HCT116 (cell line): ENCODE data around the gene CEP112. TPM values are rescaled to one million over a fixed set of nuclear protein-coding genes. Genes with fewer than 3 reads are reported as not detected.

Experiments
- ATAC-seq: fragments of 200-7000 bp; cut with Tn5 transposase; 2 replicates; pipeline ENCODE4 v1.9.1; 2020; ENCODE audit warnings: mild to moderate bottlenecking, moderate library complexity
- BruUV-seq: library from RNA; stranded (reverse); fragments of 400-500 nt; replicated peaks from 2 replicates; lab custom pipeline; 2021; lab: Mats Ljungman, UMichigan
- CTCF ChIA-PET: fragments of 300-600 bp; sonication (Branson Sonifier 250); formaldehyde crosslinking; loops from one replicate; lab custom pipeline; 2021; ENCODE audit warnings: antibody characterized with exemption; lab: Charles Lee
- POLR2A ChIA-PET: fragments of 300-600, 350-600 bp; sonication (Branson Sonifier 250); formaldehyde crosslinking; loops from one replicate; lab custom pipeline; 2021; ENCODE audit warnings: antibody characterized with exemption; lab: Charles Lee
- RAD21 ChIA-PET, 2 experiments: fragments of 300-600 bp; sonication (Branson Sonifier 250); formaldehyde crosslinking; loops; one replicate each; lab custom pipeline; 2023; ENCODE audit warnings: low total read pairs in 2 of 2; ENCODE audit not compliant: uncharacterized antibody in 2 of 2, unreplicated experiment in 2 of 2, low non-redundant PET in 1 of 2; lab: Charles Lee
- DNase-seq: peaks from one replicate; pipeline ENCODE4 v3.0.0-alpha.2; 2010; ENCODE audit warnings: low read depth, low spot score
- H2AFZ ChIP-seq: fragments of 200-600 bp; shearing (Covaris generic), sonication (generic); 2 replicates; pipeline ENCODE4 v1.6.1; 2017; ENCODE audit warnings: low read depth, mixed run types, mixed read lengths, antibody characterized with exemption, low read length; ENCODE audit not compliant: poor library complexity, severe bottlenecking
- H3K27ac ChIP-seq: 2 replicates; pipeline ENCODE4 v1.5.1; 2012; ENCODE audit warnings: low read depth, low read length
- H3K27me3 ChIP-seq: fragments of 200-600 bp; sonication (generic); 2 replicates; pipeline ENCODE4 v1.6.1; 2016; ENCODE audit warnings: mixed run types, low read length, mixed read lengths; ENCODE audit not compliant: insufficient read depth
- H3K36me3 ChIP-seq, 2 experiments: fragments of 200-500 bp in 1 of 2; fragments of 200-600 bp in 1 of 2; sonication (Bioruptor generic) in 1 of 2; sonication (generic) in 1 of 2; 2 replicates each; pipeline versions ENCODE4 v1.5.1 to v1.6.1; 2014 to 2016; ENCODE audit warnings: low read length in 2 of 2, inconsistent platforms in 1 of 2, mixed read lengths in 1 of 2, mixed run types in 1 of 2; ENCODE audit not compliant: insufficient read depth in 2 of 2, control insufficient read depth in 1 of 2
- H3K4me1 ChIP-seq, 2 experiments: fragments of 200-600 bp in 1 of 2; sonication (generic) in 1 of 2; 2 replicates each; pipeline versions ENCODE4 v1.5.1 to v1.6.1; 2012 to 2017; ENCODE audit warnings: low read length in 2 of 2, inconsistent platforms in 1 of 2, mild to moderate bottlenecking in 1 of 2, mixed read lengths in 1 of 2, mixed run types in 1 of 2, moderate library complexity in 1 of 2; ENCODE audit not compliant: insufficient read depth in 2 of 2, control insufficient read depth in 1 of 2
- H3K4me2 ChIP-seq: fragments of 200-600 bp; sonication (generic); 2 replicates; pipeline ENCODE4 v1.6.1; 2017; ENCODE audit warnings: mixed run types, low read length, mixed read lengths
- H3K4me3 ChIP-seq, 2 experiments: fragments of 200-600 bp in 1 of 2; sonication (generic) in 1 of 2; replicated peaks in 1 of 2; 2 replicates each; pipeline ENCODE4 v1.5.1; 2011 to 2016; ENCODE audit warnings: low read length in 2 of 2, control low read depth in 1 of 2, low read depth in 1 of 2, mild to moderate bottlenecking in 1 of 2, mixed read lengths in 1 of 2, mixed run types in 1 of 2
- H3K79me2 ChIP-seq: fragments of 200-600 bp; sonication (generic); 2 replicates; pipeline ENCODE4 v1.6.1; 2017; ENCODE audit warnings: mild to moderate bottlenecking, mixed run types, low read length, moderate library complexity, mixed read lengths; ENCODE audit not compliant: insufficient read depth
- H3K9ac ChIP-seq: fragments of 200-600 bp; sonication (generic); 2 replicates; pipeline ENCODE4 v1.6.1; 2016; ENCODE audit warnings: low read length, mixed read lengths
- H3K9me2 ChIP-seq: fragments of 200-600 bp; sonication (generic), shearing (Covaris generic); 2 replicates; pipeline ENCODE4 v1.6.1; 2017; ENCODE audit warnings: mixed run types, mild to moderate bottlenecking, moderate library complexity; ENCODE audit not compliant: insufficient read depth
- H3K9me3 ChIP-seq, 2 experiments: fragments of 200-500 bp in 1 of 2; fragments of 200-600 bp in 1 of 2; sonication (Bioruptor generic) in 1 of 2; sonication (generic) in 1 of 2; 2 replicates each; pipeline ENCODE4 v1.6.1; 2014 to 2017; ENCODE audit warnings: low read length in 2 of 2, mixed read lengths in 2 of 2, inconsistent platforms in 1 of 2, low read depth in 1 of 2, mild to moderate bottlenecking in 1 of 2, mixed run types in 1 of 2, moderate library complexity in 1 of 2; ENCODE audit not compliant: control insufficient read depth in 1 of 2, insufficient read depth in 1 of 2
- H4K20me1 ChIP-seq: fragments of 200-600 bp; sonication (generic), shearing (Covaris generic); 2 replicates; pipeline ENCODE4 v1.6.1; 2017; ENCODE audit warnings: mixed run types, mild to moderate bottlenecking, moderate library complexity; ENCODE audit not compliant: insufficient read depth
- CBX3 ChIP-seq: IDR thresholded peaks from 2 replicates; pipeline ENCODE4 v1.6.1; 2012; ENCODE audit warnings: low read depth
- EGR1 ChIP-seq: IDR thresholded peaks from 2 replicates; pipeline ENCODE4 v1.6.1; 2012; ENCODE audit warnings: low read depth
- ELF1 ChIP-seq: IDR thresholded peaks from 2 replicates; pipeline ENCODE4 v1.6.1; 2012; ENCODE audit warnings: low read depth, borderline replicate concordance
- EZH2 ChIP-seq: fragments of 200-600 bp; sonication (generic); IDR thresholded peaks from 2 replicates; pipeline ENCODE4 v1.6.1; 2017; ENCODE audit warnings: antibody characterized with exemption, mixed run types
- EZH2phosphoT487 ChIP-seq: fragments of 200-600 bp; IDR thresholded peaks from 2 replicates; pipeline ENCODE4 v1.6.1; 2018; ENCODE audit warnings: antibody characterized with exemption, borderline replicate concordance
- FOSL1 ChIP-seq: IDR thresholded peaks from 2 replicates; pipeline ENCODE4 v1.6.1; 2012; ENCODE audit warnings: low read depth
- MAX ChIP-seq: IDR thresholded peaks from 2 replicates; pipeline ENCODE4 v1.6.1; 2012
- POLR2A ChIP-seq: IDR thresholded peaks from 2 replicates; pipeline ENCODE4 v1.7.0; 2011; ENCODE audit warnings: borderline replicate concordance; ENCODE audit not compliant: insufficient read depth, insufficient read length; ENCODE audit errors: extremely low read depth
- POLR2AphosphoS5 ChIP-seq: IDR thresholded peaks from 2 replicates; pipeline ENCODE4 v1.6.1; 2011; ENCODE audit warnings: mild to moderate bottlenecking, low read depth, low read length, moderate library complexity
- SP1 ChIP-seq: IDR thresholded peaks from 2 replicates; pipeline ENCODE4 v1.6.1; 2012; ENCODE audit warnings: low read depth
- YY1 ChIP-seq: IDR thresholded peaks from 2 replicates; pipeline ENCODE4 v1.6.1; 2011; ENCODE audit warnings: low read length, low read depth, moderate library complexity, mild to moderate bottlenecking; ENCODE audit not compliant: insufficient replicate concordance; ENCODE audit errors: extremely low read depth
- ZBTB33 ChIP-seq: IDR thresholded peaks from 2 replicates; pipeline ENCODE4 v1.6.1; 2011; ENCODE audit warnings: mild to moderate bottlenecking, low read length, moderate library complexity; ENCODE audit not compliant: insufficient replicate concordance; ENCODE audit errors: extremely low read depth
- ZFX ChIP-seq: fragments of 450-650 bp; IDR thresholded peaks from 2 replicates; pipeline ENCODE4 v1.6.1; 2017
- intact Hi-C: fragments of 100-400 bp; cut with micrococcal nuclease; formaldehyde crosslinking; loops from 2 replicates; pipeline ENCODE4 v1.10.0; 2022
- total RNA-seq: library from RNA; stranded (reverse); gene quantifications from one replicate; pipeline ENCODE4 v1.2.1, GENCODE V29; 2021; ENCODE audit not compliant: unreplicated experiment

CEP112 gene
- total RNA-seq, 1 experiment from 2014 or later, result 10.9 TPM

- TF ChIP-seq MAX, result no peak
- TF ChIP-seq ZFX, result no peak
- no peak for TF ChIP-seq EZH2phosphoT487
- TF ChIP-seq SP1, result no peak
- TF ChIP-seq CBX3, result no peak
- TF ChIP-seq EGR1, result no peak
- no peak for TF ChIP-seq EZH2
- TF ChIP-seq FOSL1, result no peak
- TF ChIP-seq YY1, result no peak
- TF ChIP-seq POLR2A, result no peak
These were observed 296.0 kb downstream of the CEP112 start (continued) for GRCh38 chr17:65895969-65896368.

GRCh38 chr17:65893692-65894279 lies 298.1 kb downstream of the CEP112 start:
- Histone ChIP-seq H4K20me1 (no peaks in the 10 kb centered on the region), H3K4me2 (no peak overlapping the region), H3K27ac (no peak overlapping the region), H3K36me3 (no peaks in the 10 kb centered on the region), H2AFZ (no peak overlapping the region), H3K9ac (no peak overlapping the region), H3K4me1 (no peaks in the 10 kb centered on the region)
- RAD21 ChIA-PET, result no interaction called here
- no peak for TF ChIP-seq CBX3
- TF ChIP-seq POLR2AphosphoS5, result no peak
- TF ChIP-seq ZBTB33, result no peak
- TF ChIP-seq ELF1, result no peak
- TF ChIP-seq, all 23 proteins: peak for 0
- DNase-seq (no peak), ATAC-seq (no peak)
- CTCF ChIA-PET, result no interaction called here
- H3K9me2 ChIP-seq, result no peaks in the 10 kb centered on the region
- no peaks in the 10 kb centered on the region for H3K9me3 ChIP-seq
- POLR2A ChIA-PET, result no interaction called here
- H3K27me3 ChIP-seq, result no peaks in the 10 kb centered on the region
- intact Hi-C loops, result no loop called here
- no TSS peak for BruUV-seq
- no peaks in the 10 kb centered on the region for H3K79me2 ChIP-seq
- no peak overlapping the region for H3K4me3 ChIP-seq
